ENCODE results near the gene DNAJC4. TPM values are rescaled to one million over a fixed set of nuclear protein-coding genes. Genes with fewer than 3 reads are reported as not detected.
A peak's percentile ranks its signal among the peaks of the same experiment; 100 is the strongest.

DNAJC4 gene
- total RNA-seq, 2 donors from 2014 or later, result 29.0 to 35.0 TPM

DNA sequence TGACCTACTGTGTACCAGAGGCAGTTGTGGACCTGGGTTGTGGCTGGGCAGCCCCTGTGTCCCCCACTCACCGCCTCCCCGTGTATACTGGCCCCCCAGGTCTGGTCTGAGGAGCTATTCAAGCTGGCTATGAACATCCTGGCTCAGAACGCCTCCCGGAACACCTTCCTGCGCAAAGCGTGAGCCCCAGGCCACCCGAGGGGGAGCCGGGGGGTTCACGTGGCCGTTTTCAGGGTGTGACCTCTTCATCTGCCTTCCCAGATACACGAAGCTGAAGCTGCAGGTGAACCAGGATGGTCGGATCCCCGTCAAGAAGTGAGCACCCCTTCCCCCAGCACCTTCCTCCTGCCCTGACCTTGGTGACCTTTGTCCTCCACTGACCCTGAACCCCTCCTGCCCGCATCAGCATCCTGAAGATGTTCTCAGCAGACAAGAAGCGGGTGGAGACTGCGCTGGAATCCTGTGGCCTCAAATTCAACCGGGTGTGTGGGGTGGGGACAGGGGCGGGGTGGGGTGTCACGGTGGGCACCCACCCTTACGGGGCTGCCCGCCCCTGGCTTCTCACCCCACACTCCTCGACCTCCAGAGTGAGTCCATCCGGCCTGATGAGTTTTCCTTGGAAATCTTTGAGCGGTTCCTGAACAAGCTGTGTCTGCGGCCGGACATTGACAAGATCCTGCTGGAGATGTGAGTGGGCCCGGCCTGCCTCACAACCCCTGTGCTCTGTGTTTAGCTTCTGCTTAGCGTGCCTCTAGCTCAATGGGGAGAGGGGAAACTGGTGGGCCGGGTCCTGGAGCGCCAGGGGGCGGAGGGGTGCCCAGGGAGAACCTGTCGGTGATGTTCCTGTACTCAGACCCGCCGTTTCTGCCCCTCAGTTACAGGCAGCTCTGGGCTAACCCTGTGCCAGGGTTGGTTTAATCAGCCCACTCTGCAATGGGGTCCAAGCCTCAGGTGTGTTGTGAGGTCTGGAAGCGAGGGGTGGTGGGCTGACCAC, 25.1 kb downstream of the DNAJC4 start:
- no peak overlapping the region for H3K27ac Mint-ChIP-seq

DNA sequence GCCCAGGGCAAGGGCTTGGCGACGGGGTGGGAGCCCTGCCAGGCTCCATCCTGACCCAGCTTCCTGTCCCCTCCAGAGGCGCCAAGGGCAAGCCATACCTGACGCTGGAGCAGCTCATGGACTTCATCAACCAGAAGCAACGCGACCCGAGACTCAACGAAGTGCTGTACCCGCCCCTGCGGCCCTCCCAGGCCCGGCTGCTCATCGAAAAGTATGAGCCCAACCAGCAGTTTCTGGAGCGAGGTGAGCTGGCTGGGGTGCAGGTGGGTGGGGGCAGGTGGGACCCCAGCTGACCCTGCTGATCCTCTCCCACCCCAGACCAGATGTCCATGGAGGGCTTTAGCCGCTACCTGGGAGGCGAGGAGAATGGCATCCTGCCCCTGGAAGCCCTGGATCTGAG, 26.0 kb downstream of the DNAJC4 start:
- Mint-ChIP-seq H3K27ac (no peak overlapping the region), H3K4me3 (no peak overlapping the region), H3K4me1 (peaks cover 17% of the 10 kb centered on the region), H3K27me3 (no peaks in the 10 kb centered on the region), H3K36me3 (ENCODE audit: low read depth) (peaks cover 5% of the 10 kb centered on the region)
- DNase-seq (no peak), ATAC-seq (no peak)
- no peaks in the 10 kb centered on the region for H3K9me3 ChIP-seq (ENCODE audit: control insufficient read depth, low read length, poor library complexity, severe bottlenecking)

More for the DNA sequence above, 25.1 kb downstream of the DNAJC4 start:
- Mint-ChIP-seq H3K4me1 (peaks cover 19% of the 10 kb centered on the region), H3K27me3 (no peaks in the 10 kb centered on the region), H3K4me3 (no peak overlapping the region), H3K36me3 (ENCODE audit: low read depth) (peaks cover 5% of the 10 kb centered on the region)
- no peaks in the 10 kb centered on the region for H3K9me3 ChIP-seq (ENCODE audit: control insufficient read depth, low read length, poor library complexity, severe bottlenecking)
- ATAC-seq (no peak), DNase-seq (no peak)

DNA sequence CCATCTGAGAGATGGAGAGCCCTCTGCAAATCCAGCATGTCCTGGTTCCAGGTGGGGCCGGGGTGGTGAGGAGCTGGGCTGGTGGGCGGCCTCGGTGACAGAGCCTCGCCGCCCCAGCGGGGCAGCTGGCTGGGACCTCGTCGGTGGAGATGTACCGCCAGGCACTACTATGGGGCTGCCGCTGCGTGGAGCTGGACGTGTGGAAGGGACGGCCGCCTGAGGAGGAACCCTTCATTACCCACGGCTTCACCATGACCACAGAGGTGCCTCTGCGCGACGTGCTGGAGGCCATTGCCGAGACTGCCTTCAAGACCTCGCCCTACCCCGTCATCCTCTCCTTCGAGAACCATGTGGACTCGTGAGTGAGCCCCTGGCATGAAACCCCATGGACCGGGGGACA, 28.0 kb downstream of the DNAJC4 start:
- no peak overlapping the region for H3K27ac Mint-ChIP-seq
- peaks cover 13% of the 10 kb centered on the region for H3K4me1 Mint-ChIP-seq
- DNase-seq (no peak), ATAC-seq (no peak)
- H3K4me3 Mint-ChIP-seq, result no peak overlapping the region
- H3K27me3 Mint-ChIP-seq, result no peaks in the 10 kb centered on the region
- H3K36me3 Mint-ChIP-seq (ENCODE audit: low read depth), result peaks cover 5% of the 10 kb centered on the region
- H3K9me3 ChIP-seq (ENCODE audit: control insufficient read depth, low read length, poor library complexity, severe bottlenecking), result no peaks in the 10 kb centered on the region

DNA sequence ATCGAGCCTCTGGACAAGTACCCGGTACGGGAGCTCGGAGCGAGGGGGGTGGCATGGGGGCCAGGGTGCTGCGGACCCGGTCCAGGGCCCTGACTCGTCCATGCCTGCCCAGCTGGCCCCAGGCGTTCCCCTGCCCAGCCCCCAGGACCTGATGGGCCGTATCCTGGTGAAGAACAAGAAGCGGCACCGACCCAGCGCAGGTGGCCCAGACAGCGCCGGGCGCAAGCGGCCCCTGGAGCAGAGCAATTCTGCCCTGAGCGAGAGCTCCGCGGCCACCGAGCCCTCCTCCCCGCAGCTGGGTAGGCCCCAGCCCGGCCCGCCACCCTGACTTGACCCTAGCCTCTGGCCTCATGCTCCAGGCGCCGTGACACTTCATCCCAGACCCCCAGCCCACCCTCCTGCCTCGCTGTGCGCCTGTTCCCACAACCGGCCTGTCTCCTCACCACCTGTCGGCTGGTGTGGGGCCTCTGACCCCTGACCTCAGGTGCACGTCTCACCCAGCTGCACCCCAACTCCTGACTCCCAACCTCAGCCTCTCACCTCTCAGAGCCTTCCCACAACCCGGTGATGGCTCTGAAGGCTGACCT, 28.7 kb downstream of the DNAJC4 start:
- no peaks in the 10 kb centered on the region for H3K9me3 ChIP-seq (ENCODE audit: control insufficient read depth, low read length, poor library complexity, severe bottlenecking)
- DNase-seq, result no peak
- Mint-ChIP-seq H3K27me3 (no peaks in the 10 kb centered on the region), H3K4me3 (no peak overlapping the region), H3K4me1 (peaks cover 13% of the 10 kb centered on the region), H3K36me3 (ENCODE audit: low read depth) (peaks cover 5% of the 10 kb centered on the region), H3K27ac (peak overlapping the region; percentile 86)
- ATAC-seq, result no peak

DNA sequence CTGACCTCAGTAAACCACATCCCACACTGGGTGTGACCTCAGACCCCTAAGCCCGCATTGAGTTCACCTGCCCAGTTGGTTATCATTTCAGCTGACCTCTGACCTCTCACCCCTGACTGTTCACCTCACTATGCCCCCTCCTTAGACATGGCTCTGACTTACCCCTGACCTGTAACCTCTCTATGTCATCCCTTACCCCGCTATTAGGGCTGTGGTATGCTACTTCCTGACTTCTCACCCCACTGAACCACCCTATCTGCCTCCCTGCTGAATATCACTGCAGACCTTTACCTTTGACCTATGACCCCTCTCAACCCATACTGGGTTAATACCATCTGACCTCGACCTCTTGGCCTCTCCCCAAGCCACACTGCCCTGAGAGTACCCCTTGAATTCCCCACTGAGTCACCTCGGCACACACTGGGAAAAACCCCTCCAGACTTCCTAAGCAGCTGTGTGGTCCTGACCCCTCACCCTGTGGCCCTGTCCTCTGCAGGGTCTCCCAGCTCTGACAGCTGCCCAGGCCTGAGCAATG, 29.3 kb downstream of the DNAJC4 start:
- H3K9me3 ChIP-seq (ENCODE audit: control insufficient read depth, low read length, poor library complexity, severe bottlenecking), result no peaks in the 10 kb centered on the region
- ATAC-seq (peak; percentile 35), DNase-seq (no peak)
- H3K4me1 Mint-ChIP-seq, result peaks cover 13% of the 10 kb centered on the region
- peak overlapping the region; percentile 86 for H3K27ac Mint-ChIP-seq
- H3K36me3 Mint-ChIP-seq (ENCODE audit: low read depth), result peaks cover 5% of the 10 kb centered on the region
- no peak overlapping the region for H3K4me3 Mint-ChIP-seq
- no peaks in the 10 kb centered on the region for H3K27me3 Mint-ChIP-seq

DNA sequence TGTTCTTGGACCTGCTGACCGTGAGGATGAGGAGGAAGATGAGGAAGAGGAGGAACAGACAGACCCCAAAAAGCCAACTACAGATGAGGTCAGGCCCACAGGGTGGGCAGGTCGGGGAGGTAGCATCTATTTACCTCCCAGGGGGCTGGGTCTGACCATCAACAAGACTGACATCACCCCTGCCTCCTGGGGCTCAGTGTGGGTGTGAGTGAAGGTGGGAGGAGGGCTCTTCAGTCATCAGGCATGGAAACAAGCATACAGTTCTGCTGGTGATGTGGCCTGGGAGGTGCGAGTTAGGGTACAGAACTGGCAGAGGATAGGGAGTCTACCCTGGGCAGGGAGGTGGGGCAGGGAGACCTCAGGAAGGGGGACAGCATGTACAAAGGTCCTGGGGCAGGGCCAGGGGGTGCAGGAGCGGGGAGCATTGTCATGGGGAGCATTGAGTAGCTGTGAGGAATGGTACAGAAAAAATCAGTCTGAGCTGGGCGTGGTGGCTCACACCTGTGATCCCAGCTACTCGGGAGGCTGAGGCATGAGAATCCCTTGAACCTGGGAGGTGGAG, 29.9 kb downstream of the DNAJC4 start:
- Mint-ChIP-seq H3K36me3 (ENCODE audit: low read depth) (peaks cover 5% of the 10 kb centered on the region), H3K27me3 (no peaks in the 10 kb centered on the region), H3K4me1 (peaks cover 13% of the 10 kb centered on the region), H3K4me3 (no peak overlapping the region), H3K27ac (peak overlapping the region; percentile 86)
- ATAC-seq (no peak), DNase-seq (no peak)
- no peaks in the 10 kb centered on the region for H3K9me3 ChIP-seq (ENCODE audit: control insufficient read depth, low read length, poor library complexity, severe bottlenecking)

DNA sequence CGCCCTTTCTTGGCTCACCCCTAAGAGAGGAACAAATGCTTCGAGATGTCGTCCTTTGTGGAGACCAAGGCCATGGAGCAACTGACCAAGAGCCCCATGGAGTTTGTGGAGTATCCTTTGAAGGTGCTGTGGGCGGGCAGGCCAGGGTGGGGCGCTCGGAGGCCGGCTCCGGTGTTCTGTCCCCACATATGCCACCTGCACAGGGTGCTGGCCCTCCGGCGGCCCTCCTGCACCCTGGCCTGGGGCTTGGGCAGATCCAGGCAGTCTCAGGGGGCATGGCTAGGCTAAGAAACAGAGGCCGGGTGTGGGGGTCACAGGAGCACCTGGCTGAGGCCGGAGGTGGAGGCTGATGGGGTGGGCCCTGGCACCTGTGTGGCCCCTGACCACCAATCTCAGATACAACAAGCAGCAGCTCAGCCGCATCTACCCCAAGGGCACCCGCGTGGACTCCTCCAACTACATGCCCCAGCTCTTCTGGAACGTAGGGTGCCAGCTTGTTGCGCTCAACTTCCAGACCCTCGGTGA, 31.3 kb downstream of the DNAJC4 start:
- Mint-ChIP-seq H3K4me3 (no peak overlapping the region), H3K27ac (no peak overlapping the region), H3K27me3 (no peaks in the 10 kb centered on the region), H3K4me1 (peaks cover 13% of the 10 kb centered on the region), H3K36me3 (ENCODE audit: low read depth) (peaks cover 5% of the 10 kb centered on the region)
- DNase-seq, result no peak
- no peak for ATAC-seq
- no peaks in the 10 kb centered on the region for H3K9me3 ChIP-seq (ENCODE audit: control insufficient read depth, low read length, poor library complexity, severe bottlenecking)

DNA sequence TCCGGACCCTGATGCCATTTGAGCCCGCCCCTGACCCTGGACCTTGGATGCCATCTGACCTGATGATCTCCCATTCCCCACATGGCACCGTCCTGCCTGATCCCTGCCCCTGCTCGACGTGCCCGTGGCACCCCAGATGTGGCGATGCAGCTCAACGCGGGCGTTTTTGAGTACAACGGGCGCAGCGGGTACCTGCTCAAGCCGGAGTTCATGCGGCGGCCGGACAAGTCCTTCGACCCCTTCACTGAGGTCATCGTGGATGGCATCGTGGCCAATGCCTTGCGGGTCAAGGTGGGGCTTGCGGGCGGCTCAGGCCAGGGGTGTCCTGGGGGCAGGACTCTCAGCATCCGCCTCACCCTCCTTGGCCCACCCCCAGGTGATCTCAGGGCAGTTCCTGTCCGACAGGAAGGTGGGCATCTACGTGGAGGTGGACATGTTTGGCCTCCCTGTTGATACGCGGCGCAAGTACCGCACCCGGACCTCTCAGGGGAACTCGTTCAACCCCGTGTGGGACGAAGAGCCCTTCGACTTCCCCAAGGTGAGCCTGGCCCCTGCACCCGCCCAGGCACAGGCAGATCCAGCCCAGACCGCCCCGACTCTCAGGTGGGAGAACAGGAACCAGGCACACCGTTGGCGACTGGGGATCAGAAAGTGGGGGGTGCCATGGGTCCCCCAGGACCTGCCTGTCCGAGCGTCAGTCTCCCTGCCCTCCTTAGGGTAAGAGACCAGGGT, 32.1 kb downstream of the DNAJC4 start:
- H3K4me1 Mint-ChIP-seq, result peaks cover 13% of the 10 kb centered on the region
- H3K27me3 Mint-ChIP-seq, result no peaks in the 10 kb centered on the region
- no peak overlapping the region for H3K4me3 Mint-ChIP-seq
- no peaks in the 10 kb centered on the region for H3K9me3 ChIP-seq (ENCODE audit: control insufficient read depth, low read length, poor library complexity, severe bottlenecking)
- H3K27ac Mint-ChIP-seq, result peak overlapping the region; percentile 16
- peaks cover 5% of the 10 kb centered on the region for H3K36me3 Mint-ChIP-seq (ENCODE audit: low read depth)
- DNase-seq (no peak), ATAC-seq (no peak)

DNA sequence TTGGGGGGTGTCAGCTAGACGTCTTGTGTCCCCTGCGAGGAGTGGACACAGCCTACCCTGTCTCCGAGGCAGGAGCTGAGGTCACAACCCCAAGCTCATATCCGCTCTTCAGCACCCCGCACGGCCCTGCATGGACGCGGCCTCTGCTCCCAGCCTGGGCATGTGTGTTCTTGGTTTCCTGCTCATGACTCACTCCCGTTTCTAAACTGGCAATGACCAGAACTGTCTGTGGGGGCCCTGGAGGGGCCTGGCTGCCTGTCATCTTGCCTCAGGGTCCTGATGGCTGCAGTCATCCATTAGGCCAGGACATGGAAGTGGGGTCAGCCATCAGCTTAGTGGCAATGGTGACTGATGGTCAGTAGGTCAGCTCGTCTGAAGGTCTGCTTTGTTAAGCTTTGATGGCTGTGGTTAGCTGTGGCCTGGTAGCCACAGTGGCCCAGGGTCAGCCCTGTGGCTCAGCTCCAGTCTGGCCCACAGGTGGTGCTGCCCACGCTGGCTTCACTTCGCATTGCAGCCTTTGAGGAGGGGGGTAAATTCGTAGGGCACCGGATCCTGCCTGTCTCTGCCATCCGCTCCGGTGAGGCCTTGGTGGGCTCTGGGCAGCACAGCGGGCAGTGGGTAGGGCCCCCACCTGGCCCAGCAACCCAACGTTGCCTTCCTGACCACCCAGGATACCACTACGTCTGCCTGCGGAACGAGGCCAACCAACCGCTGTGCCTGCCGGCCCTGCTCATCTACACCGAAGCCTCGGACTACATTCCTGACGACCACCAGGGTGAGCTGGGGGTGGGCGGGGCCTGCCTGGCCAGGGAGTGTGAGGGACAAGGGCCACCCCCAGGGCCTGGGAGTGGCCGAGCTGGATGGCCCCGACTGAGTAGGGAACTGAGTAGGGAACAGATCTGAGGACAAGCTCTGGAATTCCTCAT, 32.9 kb downstream of the DNAJC4 start:
- Mint-ChIP-seq H3K27me3 (no peaks in the 10 kb centered on the region), H3K4me3 (no peak overlapping the region), H3K4me1 (peaks cover 16% of the 10 kb centered on the region), H3K27ac (peak overlapping the region; percentile 16), H3K36me3 (ENCODE audit: low read depth) (peaks cover 5% of the 10 kb centered on the region)
- ATAC-seq, result no peak
- DNase-seq, result no peak
- H3K9me3 ChIP-seq (ENCODE audit: control insufficient read depth, low read length, poor library complexity, severe bottlenecking), result no peaks in the 10 kb centered on the region

DNA sequence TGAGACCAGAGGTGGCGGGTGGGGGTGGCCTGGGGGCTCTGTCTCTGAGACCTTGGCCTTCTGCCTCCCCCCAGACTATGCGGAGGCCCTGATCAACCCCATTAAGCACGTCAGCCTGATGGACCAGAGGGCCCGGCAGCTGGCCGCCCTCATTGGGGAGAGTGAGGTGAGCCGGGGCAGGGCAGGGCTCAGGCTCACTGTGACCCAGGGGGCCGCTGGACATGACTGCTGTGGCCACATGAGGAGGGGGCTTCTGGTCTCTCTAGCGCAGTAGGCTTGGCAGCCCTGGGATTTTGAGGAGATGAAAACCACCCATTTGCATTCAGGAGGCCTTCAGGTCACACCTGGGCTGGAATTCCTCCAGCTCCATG, 33.6 kb downstream of the DNAJC4 start:
- H3K27ac Mint-ChIP-seq, result no peak overlapping the region
- DNase-seq (no peak), ATAC-seq (no peak)
- peaks cover 5% of the 10 kb centered on the region for H3K36me3 Mint-ChIP-seq (ENCODE audit: low read depth)
- H3K27me3 Mint-ChIP-seq, result no peaks in the 10 kb centered on the region
- H3K4me3 Mint-ChIP-seq, result no peak overlapping the region
- H3K4me1 Mint-ChIP-seq, result peaks cover 23% of the 10 kb centered on the region
- H3K9me3 ChIP-seq (ENCODE audit: control insufficient read depth, low read length, poor library complexity, severe bottlenecking), result no peaks in the 10 kb centered on the region

DNA sequence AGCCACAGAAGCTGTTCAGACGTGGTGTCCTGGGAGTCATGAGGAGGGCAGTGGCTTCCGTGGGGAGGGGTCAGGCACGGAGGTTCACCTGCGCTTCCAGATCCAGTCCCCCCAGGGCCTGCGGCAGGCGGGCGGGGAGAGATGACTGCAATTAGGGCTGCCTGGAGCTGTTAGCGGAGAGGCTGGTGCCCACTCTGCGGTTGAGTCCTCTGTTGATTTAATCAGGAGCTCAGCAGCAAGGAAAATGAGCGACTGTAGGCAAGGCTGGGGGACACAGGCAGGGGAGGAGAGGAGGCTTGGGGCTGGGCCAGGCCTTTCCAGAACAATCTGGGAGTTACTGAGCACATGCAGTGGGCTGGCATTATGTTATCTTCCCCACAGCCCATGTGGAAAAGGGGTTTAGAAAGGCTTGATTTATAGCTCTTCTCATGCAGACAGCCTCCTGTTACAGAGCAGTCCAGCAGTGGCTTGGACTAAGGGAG, 34.1 kb downstream of the DNAJC4 start:
- Mint-ChIP-seq H3K27ac (no peak overlapping the region), H3K4me1 (peaks cover 23% of the 10 kb centered on the region), H3K27me3 (no peaks in the 10 kb centered on the region), H3K4me3 (no peak overlapping the region), H3K36me3 (ENCODE audit: low read depth) (peaks cover 3% of the 10 kb centered on the region)
- DNase-seq, result no peak
- H3K9me3 ChIP-seq (ENCODE audit: control insufficient read depth, low read length, poor library complexity, severe bottlenecking), result no peaks in the 10 kb centered on the region
- ATAC-seq, result no peak
